Astrocyte of the spinal cord (primary cell): ENCODE results near the gene KIF24.

Source experiments
- DNase-seq: peaks from one replicate; pipeline ENCODE4 v3.0.0; 2011; ENCODE audit warnings: low read depth, low spot score
- H3K4me3 ChIP-seq: 2 replicates; pipeline ENCODE4 v1.5.1; 2011; ENCODE audit warnings: low read depth, mild to moderate bottlenecking, low read length, moderate library complexity
- CTCF ChIP-seq: IDR thresholded peaks from 2 replicates; pipeline ENCODE4 v1.5.1; 2012; ENCODE audit warnings: low read depth, mild to moderate bottlenecking, low read length, inconsistent platforms
- in situ Hi-C: cut with HindIII; loops from 2 replicates; pipeline ENCODE4 v1.10.0; 2017; ENCODE audit warnings: low sequenced_read_pairs

Gene KIF24

GRCh38 chr9:34328987-34329832, at the start of gene KIF24, which contains the start of gene NUDT2:
KIF24 (minus strand) TSS chr9:34329268; CDS start chr9:34311346, 17,922 bp downstream.
NUDT2 (plus strand) TSS chr9:34329569; CDS start chr9:34339040, 9,471 bp downstream.
- peak; percentile 100 for DNase-seq
- peak within 1 kb of the TSS; percentile 82 for H3K4me3 ChIP-seq
- TF ChIP-seq CTCF, result no peak
- in situ Hi-C loops, result no loop called here

- H3K4me3 ChIP-seq, result no peak overlapping the region
- in situ Hi-C loops, result no loop called here
- no peak for DNase-seq
- TF ChIP-seq CTCF, result no peak
Measured at GRCh38 chr9:34378376-34379060, 49.5 kb upstream of the KIF24 start.

GRCh38 chr9:34377404-34377746, 48.3 kb upstream of the KIF24 start:
- in situ Hi-C loops, result no loop called here
- DNase-seq, result no peak
- peak overlapping the region; percentile 67 for H3K4me3 ChIP-seq
- TF ChIP-seq CTCF, result no peak

GRCh38 chr9:34376596-34377403, 47.7 kb upstream of the KIF24 start, which contains the start of gene MYORG:
MYORG (minus strand) TSS chr9:34376898; CDS start chr9:34372943, 3,955 bp downstream.
- H3K4me3 ChIP-seq, result peak within 1 kb of the TSS; percentile 67
- in situ Hi-C loops, result no loop called here
- TF ChIP-seq CTCF, result peak; percentile 0
- peak; percentile 87 for DNase-seq

- in situ Hi-C loops, result no loop called here
- TF ChIP-seq CTCF, result peak; percentile 1
- peak overlapping the region; percentile 67 for H3K4me3 ChIP-seq
- peak; percentile 22 for DNase-seq
Measured at GRCh38 chr9:34375901-34376595, 47.0 kb upstream of the KIF24 start.
